GM19043 (cell line): ENCODE data around the gene TTC33.
A peak's percentile ranks its signal among the peaks of the same experiment; 100 is the strongest.
"Not testable (repeated sequence)": the region's sequence is repeated elsewhere in the genome, so short reads cannot be mapped to it uniquely, and the experiment has no call there.

ENCODE experiments used
- ATAC-seq: cut with Tn5 transposase; IDR thresholded peaks from one replicate; pipeline ENCODE4 v1.9.1; 2021; ENCODE audit warnings: low read depth; ENCODE audit not compliant: unreplicated experiment

TTC33 gene, protein sequence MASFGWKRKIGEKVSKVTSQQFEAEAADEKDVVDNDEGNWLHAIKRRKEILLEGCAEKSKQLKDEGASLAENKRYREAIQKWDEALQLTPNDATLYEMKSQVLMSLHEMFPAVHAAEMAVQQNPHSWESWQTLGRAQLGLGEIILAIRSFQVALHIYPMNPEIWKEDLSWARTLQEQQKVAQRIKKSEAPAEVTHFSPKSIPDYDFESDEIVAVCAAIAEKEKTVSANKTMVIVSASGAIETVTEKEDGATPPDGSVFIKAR

DNA sequence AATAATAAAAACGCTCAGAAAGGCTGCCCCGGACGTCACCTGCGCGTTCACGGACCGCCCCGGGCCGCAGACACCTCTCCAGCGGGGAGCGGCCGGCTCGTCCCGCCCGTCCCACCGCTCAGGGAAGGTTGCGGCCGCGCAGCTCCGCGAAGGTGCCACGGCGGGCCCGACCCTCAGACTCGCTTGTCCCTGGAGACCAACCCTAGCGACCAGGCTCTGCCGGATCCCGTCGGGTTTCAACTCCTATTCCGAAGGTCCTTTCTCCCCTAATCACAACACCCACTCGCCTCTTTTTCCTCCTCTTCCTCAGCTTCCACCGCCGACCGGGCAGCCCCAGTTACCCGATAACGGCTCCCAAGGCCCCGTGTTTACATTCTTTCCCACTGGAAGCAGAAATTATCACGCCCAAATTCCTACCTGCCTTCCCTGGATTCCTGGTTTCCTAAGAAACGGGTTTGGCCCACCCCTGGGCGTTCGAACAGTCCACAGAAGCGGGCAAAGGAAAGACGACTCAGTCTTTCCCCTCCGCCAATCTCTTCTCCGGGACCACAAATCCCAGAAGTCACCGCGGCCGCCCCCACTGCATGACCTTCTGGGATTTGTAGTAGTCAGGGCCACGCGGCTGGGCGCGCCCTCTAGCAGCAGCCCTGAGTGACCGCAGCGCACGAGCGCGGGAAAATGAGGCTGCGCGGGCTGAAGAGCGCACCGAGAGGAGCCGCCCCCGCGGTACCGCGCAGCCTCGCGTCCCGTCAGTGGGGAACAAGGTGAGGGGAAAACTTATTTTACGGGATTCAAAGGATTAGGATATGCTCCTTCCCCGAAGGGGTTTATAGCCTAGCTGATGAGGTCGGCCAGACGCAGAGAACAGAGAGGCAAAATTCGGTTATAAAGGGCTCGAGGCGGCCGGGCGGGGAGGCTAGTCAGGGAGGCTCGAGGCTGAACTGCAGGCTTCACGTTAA lies at the start of gene TTC33:
TSS of gene TTC33 (minus strand) at position 555 of the 959 bp plus-strand sequence. CDS start 8,943 bp downstream, outside the sequence.
- ATAC-seq: peak; percentile 88

DNA sequence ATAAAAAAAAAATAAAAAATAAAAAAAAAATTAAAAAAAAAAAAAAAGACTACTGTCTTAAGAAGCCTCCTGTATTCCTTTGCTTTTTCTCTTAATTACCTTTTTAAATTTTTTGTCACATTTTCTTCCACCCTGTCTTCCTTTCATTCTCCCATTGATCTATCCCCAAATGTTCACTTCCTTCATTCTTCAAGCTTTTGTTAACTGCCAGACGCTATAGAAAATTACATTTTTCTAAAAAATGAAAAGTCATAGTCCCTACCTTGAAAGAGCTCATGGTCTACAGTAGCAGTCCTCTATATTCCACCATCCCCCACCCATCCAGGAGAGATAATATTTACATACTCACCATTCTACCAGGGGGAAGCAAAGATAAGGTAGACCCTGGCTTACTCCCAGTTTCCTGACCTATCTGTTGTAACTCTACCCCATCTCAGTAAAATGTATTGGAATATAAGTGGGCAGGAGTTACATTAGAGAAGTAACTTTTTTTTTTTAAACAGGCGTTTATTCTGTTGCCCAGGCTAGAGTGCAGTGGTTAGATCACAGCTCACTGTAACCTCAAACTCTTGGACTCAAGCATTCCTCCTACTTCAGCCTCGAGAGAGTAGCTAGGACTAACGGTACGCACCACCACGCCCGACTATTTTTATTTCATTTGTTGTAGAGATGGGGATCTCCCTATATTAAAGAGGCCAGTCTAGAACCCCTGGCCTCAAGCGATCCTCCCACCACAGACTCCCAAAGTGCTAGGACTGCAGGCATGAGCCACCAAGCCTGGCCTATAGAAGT lies 46.2 kb upstream of the TTC33 start:
- no peak for ATAC-seq

DNA sequence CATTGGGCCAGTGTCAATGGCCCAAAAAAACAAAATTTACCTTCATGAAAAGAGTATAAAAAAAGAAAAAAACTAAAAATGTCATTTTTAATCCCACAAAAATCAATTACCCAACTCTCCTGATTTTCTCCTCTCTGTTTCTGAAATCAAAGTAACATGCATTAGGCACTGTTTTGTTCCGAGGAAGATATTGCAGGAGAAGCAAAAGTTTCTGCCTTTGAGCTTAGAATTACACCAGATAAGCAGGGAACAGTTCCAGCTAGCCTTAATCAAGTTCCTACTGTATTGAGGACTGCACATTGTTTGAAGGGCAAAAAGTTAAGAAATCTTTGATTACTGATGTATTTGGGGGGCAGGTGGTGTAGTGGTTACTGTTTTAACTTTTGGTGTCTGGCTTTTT lies 43.5 kb upstream of the TTC33 start:
- ATAC-seq: no peak

DNA sequence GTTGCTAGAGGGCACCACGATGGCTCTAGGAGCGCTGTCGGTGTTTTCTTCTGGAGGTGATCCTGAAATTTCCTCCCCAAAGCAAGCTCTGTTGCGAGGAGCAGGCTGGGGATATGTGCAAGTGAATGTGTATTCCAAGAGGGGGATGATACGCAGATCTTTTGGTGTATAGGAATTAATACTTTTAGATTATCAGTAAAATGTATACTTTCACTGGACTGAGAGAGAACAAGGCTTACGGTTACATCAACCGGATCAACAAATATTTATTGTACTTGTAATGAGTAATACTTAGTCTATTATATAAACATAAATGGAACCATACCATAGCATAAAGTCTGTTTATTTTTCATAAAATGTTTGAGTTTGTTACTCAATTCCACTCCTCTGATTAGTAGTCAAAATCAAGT lies 43.0 kb upstream of the TTC33 start:
- ATAC-seq: no peak

DNA sequence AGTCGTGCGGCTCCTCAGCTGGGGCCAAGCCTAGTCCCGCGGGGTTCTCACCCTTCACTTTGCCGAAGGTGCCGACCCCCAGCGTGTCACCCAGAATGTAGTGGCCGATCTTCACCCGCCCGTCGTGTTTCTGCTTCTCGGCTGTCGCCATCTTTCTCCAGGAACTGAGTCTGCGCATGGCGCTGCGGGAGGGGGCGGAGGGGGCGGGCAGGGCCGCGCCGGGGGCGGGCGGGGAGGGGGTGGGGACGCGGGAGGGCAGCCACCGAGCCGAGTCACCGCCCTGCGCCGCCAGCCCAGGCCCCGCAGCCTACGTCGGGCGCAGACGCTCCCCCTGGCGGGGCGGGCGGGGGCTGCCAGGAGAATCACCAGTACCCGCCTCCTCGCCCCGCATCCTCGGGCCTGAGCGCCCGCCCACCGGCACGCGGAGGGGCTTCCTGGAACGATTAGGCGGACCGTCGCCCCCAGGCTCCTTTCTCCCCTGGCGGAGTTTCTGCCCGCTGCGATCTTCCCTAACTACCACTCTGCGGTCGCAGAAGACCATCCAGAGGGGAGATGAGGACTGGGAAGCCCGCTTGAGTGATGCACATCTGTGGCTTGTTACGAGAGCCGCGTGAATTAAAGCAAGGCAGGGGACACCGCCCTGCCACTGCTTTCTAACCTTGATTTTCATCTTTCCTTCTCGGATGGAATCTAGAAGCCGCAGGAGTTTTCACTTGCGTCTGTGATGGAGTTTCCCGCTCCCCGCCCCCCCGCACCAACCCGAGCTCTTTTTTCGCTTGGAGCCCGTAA lies 42.4 kb upstream of the TTC33 start, which contains the start of gene PRKAA1:
TSS of gene PRKAA1 (minus strand) at position 363 of the 789 bp plus-strand sequence. CDS start at position 178, 185 bp downstream.
- peak; percentile 91 for ATAC-seq

DNA sequence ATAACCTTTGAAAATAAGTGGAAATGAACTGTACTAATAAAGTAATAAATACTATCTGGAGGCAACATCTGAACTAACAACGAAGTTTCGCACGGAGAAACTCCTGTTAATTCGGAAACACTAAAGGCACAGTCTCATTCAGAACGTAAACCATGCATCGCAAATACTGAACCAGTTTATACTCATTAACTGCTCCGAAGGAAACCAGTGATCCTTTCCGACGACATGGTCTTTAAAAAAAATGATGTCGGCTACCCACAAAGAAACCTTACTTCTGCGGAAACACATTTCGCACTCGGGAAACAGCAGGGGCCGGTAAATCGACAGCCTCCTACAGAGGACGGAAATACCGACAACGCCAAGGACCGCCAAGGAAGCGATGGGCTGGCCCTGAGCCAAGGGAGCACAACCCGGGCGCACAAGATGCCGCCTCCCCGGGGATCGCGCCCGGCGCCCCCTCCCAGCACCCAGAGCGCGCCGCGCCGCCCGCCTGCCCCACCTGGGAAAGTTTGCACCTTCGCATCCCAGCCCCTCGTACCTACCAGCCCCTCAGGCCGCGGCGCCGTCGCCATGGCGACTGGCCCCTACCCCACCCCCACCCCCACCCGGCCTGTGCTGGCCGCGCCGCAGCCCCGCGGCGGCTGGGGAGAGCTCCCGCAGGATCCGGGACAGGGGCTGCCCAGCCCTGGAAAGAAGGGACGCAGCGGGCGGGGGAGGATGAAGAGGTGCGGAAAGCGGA lies 41.7 kb upstream of the TTC33 start:
- ATAC-seq: peak; percentile 33

DNA sequence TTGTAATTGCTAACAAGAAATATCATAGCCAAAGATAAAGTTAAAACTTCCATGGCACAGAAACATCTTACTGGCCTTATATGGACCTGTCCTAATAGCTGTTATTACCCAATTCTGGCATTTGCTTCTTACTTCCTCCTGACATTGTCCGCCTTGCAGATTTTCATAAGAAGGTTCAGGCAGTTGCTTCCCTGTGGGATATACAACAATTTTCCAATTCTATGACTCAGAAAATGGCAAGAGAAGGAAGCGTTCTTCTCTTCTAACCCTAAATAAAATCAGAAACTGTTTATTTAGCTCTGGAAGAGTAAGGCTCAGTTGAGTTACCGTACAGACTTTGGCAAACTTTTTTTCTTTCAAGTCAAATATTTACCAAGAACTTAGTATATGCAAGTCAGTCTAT lies 40.7 kb upstream of the TTC33 start:
- no peak for ATAC-seq

DNA sequence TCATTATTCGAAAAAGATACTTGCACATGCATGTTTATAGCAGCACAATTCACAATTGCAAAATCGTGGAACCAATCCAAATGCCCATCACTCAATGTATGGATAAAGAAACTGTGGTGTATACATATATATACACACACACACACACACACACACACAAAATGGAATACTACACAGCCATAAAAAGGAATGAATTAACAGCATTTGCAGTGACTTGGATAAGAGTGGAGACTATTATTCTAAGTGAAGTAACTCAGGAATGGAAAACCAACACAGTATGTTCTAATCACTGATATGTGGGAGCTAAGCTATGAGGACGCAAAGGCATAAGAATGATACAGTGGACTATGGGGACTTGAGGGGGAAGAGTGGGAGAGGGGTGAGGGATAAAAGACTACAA lies 39.1 kb upstream of the TTC33 start:
- ATAC-seq: not testable (repeated sequence)

DNA sequence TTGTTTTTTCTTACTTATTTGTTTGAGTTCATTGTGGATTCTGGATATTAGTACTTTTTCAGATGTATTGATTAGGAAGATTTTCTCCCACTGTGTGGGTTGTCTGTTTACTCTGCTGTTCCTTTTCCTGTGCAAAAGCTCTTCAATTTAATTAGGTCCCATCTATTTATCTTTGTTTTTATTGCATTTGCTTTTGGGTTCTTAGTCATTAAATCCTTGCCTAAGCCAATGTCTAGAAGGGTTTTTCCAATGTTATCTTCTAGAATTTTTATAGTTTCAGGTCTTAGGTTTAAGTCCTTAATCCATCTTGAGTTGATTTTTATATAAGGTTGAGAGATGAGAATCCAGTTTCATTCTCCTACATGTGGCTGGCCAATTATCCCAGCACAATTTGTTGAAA lies 38.6 kb upstream of the TTC33 start:
- ATAC-seq: not testable (repeated sequence)

DNA sequence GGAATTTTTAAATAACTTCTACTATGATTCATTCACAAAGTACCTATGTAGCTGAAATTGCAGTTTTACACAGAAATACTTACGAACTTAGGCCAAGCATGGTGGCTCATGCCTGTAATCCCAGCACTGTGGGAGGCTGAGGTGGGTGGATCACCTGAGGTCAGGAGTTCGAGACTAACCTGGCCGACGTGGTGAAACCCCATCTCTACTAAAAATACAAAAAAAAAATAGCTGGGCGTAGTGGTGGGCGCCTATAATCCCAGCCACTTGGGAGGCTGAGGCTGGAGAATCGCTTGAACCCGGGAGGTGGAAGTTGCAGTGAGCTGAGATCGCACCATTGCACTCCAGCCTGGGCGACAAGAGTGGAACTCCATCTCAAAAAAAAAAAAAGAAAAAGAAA lies 36.9 kb upstream of the TTC33 start:
- not testable (repeated sequence) for ATAC-seq

DNA sequence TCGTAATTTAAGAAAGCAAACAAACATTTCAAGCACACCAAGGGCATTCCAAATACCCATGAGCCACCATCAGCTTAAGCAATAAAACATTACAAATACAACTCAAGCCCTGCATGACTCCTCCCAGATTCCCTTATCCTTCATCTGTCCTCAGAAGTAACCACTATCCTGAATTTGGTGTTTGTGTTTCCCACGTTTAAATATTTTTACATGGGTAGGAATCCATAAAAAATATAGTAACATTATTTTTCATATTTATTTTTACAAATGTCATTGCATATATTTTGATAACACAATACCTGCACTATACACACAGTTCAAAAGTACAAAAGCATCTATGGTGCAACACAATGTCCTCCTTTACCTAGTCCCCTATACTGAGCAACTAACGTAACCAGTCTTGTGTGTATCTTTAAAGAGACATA lies 36.0 kb upstream of the TTC33 start:
- no peak for ATAC-seq

DNA sequence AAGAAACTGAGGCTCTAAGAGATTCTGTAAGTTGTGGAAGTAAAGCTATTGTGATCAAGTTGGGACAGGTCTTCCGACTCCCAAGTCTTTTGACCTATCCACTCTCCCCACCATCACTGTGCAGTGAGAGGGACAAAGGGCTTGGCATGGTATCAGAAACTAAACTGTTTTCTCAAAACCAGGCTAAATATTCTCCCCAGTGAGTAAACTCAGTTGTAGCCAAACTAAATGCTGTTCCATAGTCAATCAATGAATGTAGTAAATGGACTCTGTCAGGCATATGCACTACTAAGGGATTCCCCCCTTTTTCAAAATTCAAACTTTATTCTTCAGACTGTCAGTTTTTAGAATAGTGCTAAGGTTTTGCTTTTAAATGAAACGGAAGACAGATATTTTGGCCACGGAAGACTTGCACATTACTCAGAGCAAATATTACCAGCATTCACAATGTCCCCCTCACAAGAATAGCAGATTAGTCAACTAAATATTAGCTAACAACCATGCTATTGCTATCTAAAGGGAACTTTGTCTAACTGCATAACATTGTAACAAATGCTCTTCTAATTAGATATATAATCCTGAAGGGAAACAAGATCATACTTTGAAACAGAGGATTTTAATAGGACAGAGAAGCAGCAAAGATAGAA lies 35.3 kb upstream of the TTC33 start:
- no peak for ATAC-seq

DNA sequence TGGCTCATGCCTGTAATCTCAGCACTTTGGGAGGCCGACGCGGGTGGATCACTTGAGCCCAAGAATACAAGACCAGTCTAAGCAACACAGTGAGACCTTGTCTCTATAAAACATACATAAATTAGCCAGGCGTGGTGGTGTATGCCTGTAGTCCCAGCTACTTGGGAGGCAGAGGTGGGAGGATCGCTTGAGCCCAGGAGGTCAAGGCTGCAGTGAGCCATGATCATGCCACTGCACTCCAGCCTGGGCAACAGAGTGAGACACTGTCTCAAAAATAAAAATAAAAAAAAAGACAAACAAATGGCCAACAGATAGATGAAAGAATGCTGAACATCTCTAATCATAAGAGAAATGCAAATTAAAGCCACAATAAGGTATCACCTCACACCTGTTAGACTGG lies 33.2 kb upstream of the TTC33 start:
- not testable (repeated sequence) for ATAC-seq

DNA sequence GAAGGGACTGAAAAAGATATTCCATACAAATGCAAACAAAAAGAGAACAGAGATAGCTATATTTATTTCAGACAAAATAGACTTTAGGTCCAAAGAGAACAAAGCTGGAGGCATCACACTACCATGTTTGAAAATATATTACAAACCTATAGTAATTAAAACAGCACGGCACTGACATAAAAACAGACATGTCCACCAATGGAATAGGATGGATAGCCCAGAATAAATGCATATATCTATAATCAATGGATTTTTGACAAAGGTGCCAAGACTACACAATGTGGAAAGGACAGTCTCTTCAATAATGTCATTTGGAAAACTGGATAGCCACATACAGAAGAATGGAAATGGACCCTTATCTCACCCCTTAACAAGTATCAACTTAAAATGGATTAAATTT lies 32.2 kb upstream of the TTC33 start:
- ATAC-seq: no peak

DNA sequence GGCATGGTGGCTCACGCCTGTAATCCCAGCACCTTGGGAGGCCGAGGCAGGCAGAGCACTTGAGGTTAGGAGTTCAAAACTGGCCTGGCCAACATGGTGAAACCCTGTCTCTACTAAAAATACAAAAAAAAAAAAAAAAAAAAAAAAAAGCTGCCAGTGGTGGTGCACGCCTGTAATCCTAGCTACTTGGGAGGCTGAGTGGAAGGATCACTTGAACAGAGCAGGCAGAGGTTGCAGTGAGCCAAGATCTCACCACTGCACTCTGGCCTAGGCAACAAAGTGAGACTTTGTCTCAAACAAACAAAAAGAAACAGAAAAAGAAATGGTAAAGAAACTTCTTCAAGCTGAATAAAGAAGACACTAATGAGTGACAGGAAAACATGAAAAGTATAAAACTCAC lies 30.9 kb upstream of the TTC33 start:
- ATAC-seq: not testable (repeated sequence)

DNA sequence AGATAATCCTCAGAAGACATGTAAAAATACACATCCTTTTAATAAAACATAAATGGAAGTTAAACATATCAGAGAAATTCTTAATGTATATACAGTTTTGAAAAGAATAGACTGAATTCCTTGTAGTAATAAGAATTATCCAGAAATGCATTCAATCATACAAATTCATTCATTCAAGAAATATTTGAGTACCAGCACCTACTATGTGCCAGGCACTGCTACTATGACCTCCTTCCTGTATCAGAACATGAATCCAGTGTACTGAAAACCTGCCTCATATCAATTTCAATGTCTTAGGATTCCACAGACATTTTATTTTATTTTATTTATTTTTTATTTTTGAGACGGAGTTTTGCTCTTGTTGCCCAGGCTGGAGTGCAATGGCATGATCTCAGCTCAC lies 29.2 kb upstream of the TTC33 start:
- no peak for ATAC-seq

DNA sequence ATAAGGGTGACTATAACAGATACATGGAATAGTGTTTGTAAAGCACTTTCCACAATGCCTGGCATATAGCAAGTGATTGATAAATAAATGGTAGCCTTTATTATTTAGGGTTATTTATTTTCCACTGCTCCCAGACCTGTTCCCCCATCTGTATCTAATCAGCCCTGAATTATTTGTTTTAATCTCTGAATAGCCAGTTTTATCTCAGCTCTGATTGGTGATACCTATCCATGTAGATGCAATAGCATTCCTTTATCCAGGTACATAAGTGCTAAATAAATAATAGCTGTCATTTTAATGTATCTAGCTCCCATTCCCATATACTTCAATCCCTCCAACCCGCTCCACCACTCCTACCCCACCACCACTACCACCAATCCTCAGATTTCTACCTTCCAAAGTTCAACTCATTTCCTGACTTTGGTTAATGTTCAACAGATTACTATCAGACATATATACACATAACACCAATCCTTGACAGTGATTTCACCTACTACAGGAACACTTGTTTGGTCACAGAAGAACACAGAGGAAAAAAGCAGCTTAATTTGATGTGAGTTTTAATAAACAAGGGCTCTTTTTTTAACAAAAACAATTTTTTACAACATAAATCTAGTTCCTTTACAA lies 28.4 kb upstream of the TTC33 start:
- ATAC-seq: no peak

DNA sequence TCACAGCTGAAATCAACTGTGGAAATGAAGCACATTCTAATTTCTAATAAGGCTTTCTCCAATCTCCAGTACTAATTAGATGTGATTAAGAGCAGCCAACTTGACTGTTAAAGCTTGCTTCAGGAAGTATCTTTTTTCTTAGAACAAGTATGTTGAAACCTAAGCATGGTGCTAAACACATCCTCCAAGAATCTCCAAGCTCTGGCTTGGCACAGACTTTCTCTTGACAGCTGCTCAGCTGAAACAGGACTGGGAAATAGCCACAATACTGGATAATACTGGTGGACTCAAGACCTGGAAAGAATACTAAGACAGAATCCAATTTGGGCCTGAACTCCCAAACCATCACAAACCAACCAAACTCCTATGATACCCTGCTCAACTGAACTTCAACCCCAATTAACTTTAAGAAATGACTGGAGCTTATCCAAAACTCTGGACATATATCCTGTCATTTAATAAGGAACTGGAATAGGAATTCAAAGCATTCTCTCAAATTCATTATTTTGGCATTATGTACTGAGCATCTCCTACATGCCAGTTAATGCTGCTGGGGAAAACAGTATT lies 26.2 kb upstream of the TTC33 start:
- no peak for ATAC-seq
